CD4-positive, alpha-beta T cell (primary cell): Measurements from ENCODE around the gene GLIS1. TPM values are rescaled to one million over a fixed set of nuclear protein-coding genes. Genes with fewer than 3 reads are reported as not detected.

Experiments used
- ATAC-seq: fragments of 200-7000 bp; cut with Tn5 transposase; one replicate; pipeline ENCODE4 v1.10.0; 2022; ENCODE audit warnings: mild to moderate bottlenecking; ENCODE audit not compliant: poor library complexity
- CTCF ChIA-PET: fragments of 350-600 bp; sonication (Branson Sonifier 250); formaldehyde crosslinking; loops from one replicate; lab custom pipeline; 2021; ENCODE audit warnings: antibody characterized with exemption, inconsistent platforms; lab: Charles Lee
- POLR2A ChIA-PET: fragments of 350-600 bp; sonication (Branson Sonifier 250); formaldehyde crosslinking; loops from one replicate; lab custom pipeline; 2021; ENCODE audit warnings: antibody characterized with exemption, inconsistent platforms; lab: Charles Lee
- DNase-seq, 14 experiments: peaks; one replicate each; pipeline ENCODE4 v3.0.0-alpha.2; 2013 to 2020; ENCODE audit warnings: mixed read lengths in 2 of 14
- H3K27ac ChIP-seq, 2 donors: one replicate each; pipeline versions ENCODE4 v1.5.1 to v1.7.0; 2013; ENCODE audit warnings: low read length in 2 of 2, low read depth in 1 of 2, mild to moderate bottlenecking in 1 of 2
- H3K27me3 ChIP-seq, 2 experiments: 1 replicate in 1 of 2; 2 replicates in 1 of 2; pipeline versions ENCODE4 v1.6.1 to v1.7.0; 2013; ENCODE audit warnings: low read length in 2 of 2, control low read depth in 1 of 2, mild to moderate bottlenecking in 1 of 2, moderate library complexity in 1 of 2; ENCODE audit not compliant: insufficient read depth in 2 of 2, control insufficient read depth in 1 of 2
- H3K36me3 ChIP-seq: one replicate; pipeline ENCODE4 v1.6.1; 2013; ENCODE audit warnings: low read length, control low read depth; ENCODE audit not compliant: insufficient read depth
- H3K4me1 ChIP-seq: one replicate; pipeline ENCODE4 v1.6.1; 2013; ENCODE audit warnings: low read length, control low read depth; ENCODE audit not compliant: insufficient read depth
- H3K4me3 ChIP-seq: one replicate; pipeline ENCODE4 v1.5.1; 2013; ENCODE audit warnings: mild to moderate bottlenecking, low read length, moderate library complexity
- H3K9me3 ChIP-seq, 2 experiments: 1 replicate in 1 of 2; 2 replicates in 1 of 2; pipeline versions ENCODE4 v1.6.1 to v1.7.0; 2013; ENCODE audit warnings: low read length in 2 of 2, mild to moderate bottlenecking in 2 of 2, control low read depth in 1 of 2, moderate library complexity in 1 of 2; ENCODE audit not compliant: control insufficient read depth in 1 of 2, insufficient read depth in 1 of 2
- H3K27ac Mint-ChIP-seq: one replicate; pipeline ENCODE4 v1.8.0; 2020; ENCODE audit warnings: mixed read lengths
- H3K27me3 Mint-ChIP-seq: one replicate; pipeline ENCODE4 v1.8.0; 2021; ENCODE audit warnings: mixed read lengths
- H3K36me3 Mint-ChIP-seq: one replicate; pipeline ENCODE4 v1.8.0; 2021; ENCODE audit warnings: low read depth, mixed read lengths
- H3K4me1 Mint-ChIP-seq: one replicate; pipeline ENCODE4 v1.8.0; 2021; ENCODE audit warnings: low read depth, mixed read lengths
- H3K4me3 Mint-ChIP-seq: one replicate; pipeline ENCODE4 v1.8.0; 2020; ENCODE audit warnings: mild to moderate bottlenecking, mixed read lengths
- H3K9me3 Mint-ChIP-seq: one replicate; pipeline ENCODE4 v1.8.0; 2020; ENCODE audit warnings: mixed read lengths
- CTCF ChIP-seq: fragments of 200-600 bp; IDR thresholded peaks from one replicate; pipeline ENCODE4 v1.8.0; 2022; ENCODE audit warnings: antibody characterized with exemption, mild to moderate bottlenecking
- intact Hi-C, 2 experiments: fragments of 100-400 bp; cut with DNase I in 1 of 2; cut with micrococcal nuclease in 1 of 2; formaldehyde crosslinking; loops; one replicate each; pipeline versions ENCODE4 v1.15.1 to v1.9.0; 2023 to 2025; cut with DNase I, micrococcal nuclease
- total RNA-seq, 174 experiments: library from RNA in 2 of 174; stranded (reverse) in 2 of 174; gene quantifications; one replicate each; pipeline ENCODE4 v1.2.3 and lab custom pipeline; 2021 to 2026

GLIS1 gene
- total RNA-seq, 2 experiments from 2014 or later, result not detected

- CTCF ChIA-PET, result no interaction called here
- Histone ChIP-seq H3K36me3 (no peaks in the 10 kb centered on the region), H3K9me3 (no peaks in the 10 kb centered on the region), H3K4me3 (no peak overlapping the region), H3K27me3 (peaks cover 0 to 4% of the 10 kb centered on the region in 2 experiments), H3K27ac (no peak overlapping the region), H3K4me1 (no peaks in the 10 kb centered on the region)
- H3K9me3 Mint-ChIP-seq, result no peaks in the 10 kb centered on the region
- intact Hi-C loops, result no loop called here
- no peaks in the 10 kb centered on the region for H3K4me1 Mint-ChIP-seq
- ATAC-seq, result no peak
- H3K27ac Mint-ChIP-seq, result no peak overlapping the region
- DNase-seq, result no peak
- no peaks in the 10 kb centered on the region for H3K36me3 Mint-ChIP-seq
- POLR2A ChIA-PET, result no interaction called here
- TF ChIP-seq CTCF, result no peak
- no peaks in the 10 kb centered on the region for H3K27me3 Mint-ChIP-seq
- H3K4me3 Mint-ChIP-seq, result no peak overlapping the region
These were observed 196.4 kb downstream of the GLIS1 start for GRCh38 chr1:53542551-53542950.

GRCh38 chr1:53541761-53542550 is 197.0 kb downstream of the GLIS1 start:
- CTCF ChIA-PET, result no interaction called here
- no peaks in the 10 kb centered on the region for H3K9me3 ChIP-seq
- H3K4me3 Mint-ChIP-seq, result no peak overlapping the region

GRCh38 chr1:53541263-53541625 is 197.7 kb downstream of the GLIS1 start:
- Histone ChIP-seq H3K4me1 (no peaks in the 10 kb centered on the region), H3K27ac (no peak overlapping the region), H3K36me3 (no peaks in the 10 kb centered on the region), H3K27me3 (peaks cover 0 to 3% of the 10 kb centered on the region in 2 experiments), H3K9me3 (no peaks in the 10 kb centered on the region), H3K4me3 (no peak overlapping the region)
- Mint-ChIP-seq H3K36me3 (no peaks in the 10 kb centered on the region), H3K4me1 (no peaks in the 10 kb centered on the region), H3K27me3 (no peaks in the 10 kb centered on the region), H3K27ac (no peak overlapping the region), H3K4me3 (no peak overlapping the region), H3K9me3 (no peaks in the 10 kb centered on the region)
- no peak for ATAC-seq
- intact Hi-C loops, result no loop called here
- ChIA-PET POLR2A (no interaction called here), CTCF (no interaction called here)
- DNase-seq, result no peak
- no peak for TF ChIP-seq CTCF

More at GRCh38 chr1:53541761-53542550, 197.0 kb downstream of the GLIS1 start:
- H3K27ac Mint-ChIP-seq, result no peak overlapping the region
- peaks cover 0 to 4% of the 10 kb centered on the region in 2 experiments for H3K27me3 ChIP-seq
- H3K36me3 Mint-ChIP-seq, result no peaks in the 10 kb centered on the region
- ATAC-seq (no peak), DNase-seq (no peak)
- H3K4me1 ChIP-seq, result no peaks in the 10 kb centered on the region
- no peak overlapping the region for H3K4me3 ChIP-seq
- intact Hi-C loops, result no loop called here
- H3K9me3 Mint-ChIP-seq, result no peaks in the 10 kb centered on the region
- TF ChIP-seq CTCF, result no peak
- H3K27me3 Mint-ChIP-seq, result no peaks in the 10 kb centered on the region
- no peaks in the 10 kb centered on the region for H3K36me3 ChIP-seq
- no peaks in the 10 kb centered on the region for H3K4me1 Mint-ChIP-seq
- H3K27ac ChIP-seq, result no peak overlapping the region
- POLR2A ChIA-PET, result no interaction called here
